GM12865 (cell line): Measurements from ENCODE around the gene TFR2.

Experiments
- DNase-seq: peaks from one replicate; pipeline ENCODE4 v3.0.0; 2010; ENCODE audit warnings: low read depth
- H3K4me3 ChIP-seq: 2 replicates; pipeline ENCODE4 v1.5.1; 2011; ENCODE audit warnings: mild to moderate bottlenecking, low read depth, low read length, control low read depth
- TF ChIP-seq, protein P1 (sequence below): IDR thresholded peaks from 2 replicates; pipeline ENCODE4 v1.5.1; 2011; ENCODE audit warnings: low read length, control low read depth, low read depth, inconsistent platforms; ENCODE audit not compliant: insufficient read depth; ENCODE audit errors: missing control alignments

Gene TFR2

DNA sequence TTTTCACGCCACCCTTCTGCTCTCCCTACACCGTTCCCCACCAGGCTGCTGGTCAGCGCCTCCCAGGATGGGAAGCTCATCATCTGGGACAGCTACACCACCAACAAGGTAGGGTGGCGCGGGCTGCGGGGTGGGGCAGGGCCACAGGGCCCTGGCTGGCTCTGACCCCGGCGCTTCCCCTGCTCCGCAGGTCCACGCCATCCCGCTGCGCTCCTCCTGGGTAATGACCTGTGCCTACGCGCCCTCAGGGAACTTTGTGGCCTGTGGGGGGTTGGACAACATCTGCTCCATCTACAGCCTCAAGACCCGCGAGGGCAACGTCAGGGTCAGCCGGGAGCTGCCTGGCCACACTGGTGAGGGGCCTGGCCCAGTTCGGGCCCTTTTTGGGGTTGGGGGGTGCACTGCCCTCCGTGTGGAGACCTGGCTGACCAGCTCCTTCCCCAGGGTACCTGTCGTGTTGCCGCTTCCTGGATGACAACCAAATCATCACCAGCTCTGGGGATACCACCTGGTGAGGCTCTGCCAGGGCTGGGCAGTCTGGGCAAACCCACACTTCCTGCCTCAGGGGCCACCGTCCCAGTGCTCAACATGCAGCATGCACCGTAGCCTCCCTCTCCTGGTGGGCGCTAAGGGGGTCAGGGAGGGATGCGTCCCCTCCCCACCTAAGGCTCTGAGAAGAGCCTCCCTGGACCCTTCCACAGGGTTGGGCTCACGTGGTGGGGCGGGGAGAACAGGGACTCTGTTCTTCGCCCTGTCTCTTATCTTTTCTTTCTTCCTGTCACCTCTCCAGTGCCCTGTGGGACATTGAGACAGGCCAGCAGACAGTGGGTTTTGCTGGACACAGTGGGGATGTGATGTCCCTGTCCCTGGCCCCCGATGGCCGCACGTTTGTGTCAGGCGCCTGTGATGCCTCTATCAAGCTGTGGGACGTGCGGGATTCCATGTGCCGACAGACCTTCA is 36.2 kb upstream of the TFR2 start:
- DNase-seq: no peak
- TF ChIP-seq, protein P1, sequence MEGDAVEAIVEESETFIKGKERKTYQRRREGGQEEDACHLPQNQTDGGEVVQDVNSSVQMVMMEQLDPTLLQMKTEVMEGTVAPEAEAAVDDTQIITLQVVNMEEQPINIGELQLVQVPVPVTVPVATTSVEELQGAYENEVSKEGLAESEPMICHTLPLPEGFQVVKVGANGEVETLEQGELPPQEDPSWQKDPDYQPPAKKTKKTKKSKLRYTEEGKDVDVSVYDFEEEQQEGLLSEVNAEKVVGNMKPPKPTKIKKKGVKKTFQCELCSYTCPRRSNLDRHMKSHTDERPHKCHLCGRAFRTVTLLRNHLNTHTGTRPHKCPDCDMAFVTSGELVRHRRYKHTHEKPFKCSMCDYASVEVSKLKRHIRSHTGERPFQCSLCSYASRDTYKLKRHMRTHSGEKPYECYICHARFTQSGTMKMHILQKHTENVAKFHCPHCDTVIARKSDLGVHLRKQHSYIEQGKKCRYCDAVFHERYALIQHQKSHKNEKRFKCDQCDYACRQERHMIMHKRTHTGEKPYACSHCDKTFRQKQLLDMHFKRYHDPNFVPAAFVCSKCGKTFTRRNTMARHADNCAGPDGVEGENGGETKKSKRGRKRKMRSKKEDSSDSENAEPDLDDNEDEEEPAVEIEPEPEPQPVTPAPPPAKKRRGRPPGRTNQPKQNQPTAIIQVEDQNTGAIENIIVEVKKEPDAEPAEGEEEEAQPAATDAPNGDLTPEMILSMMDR: no peak
- H3K4me3 ChIP-seq: no peak overlapping the region

- peak overlapping the region; percentile 68 for H3K4me3 ChIP-seq
- no peak for DNase-seq
- TF ChIP-seq, protein P1: no peak
Measured at GRCh38 chr7:100676501-100677306, 35.4 kb upstream of the TFR2 start.

- H3K4me3 ChIP-seq: peak overlapping the region; percentile 68
- TF ChIP-seq, protein P1: no peak
- peak; percentile 91 for DNase-seq
Measured at GRCh38 chr7:100675581-100676350, 34.4 kb upstream of the TFR2 start.

- H3K4me3 ChIP-seq: peak overlapping the region; percentile 68
- no peak for DNase-seq
- TF ChIP-seq, protein P1: no peak
Measured at GRCh38 chr7:100675105-100675451, 33.7 kb upstream of the TFR2 start.

GRCh38 chr7:100674411-100675104 is 33.2 kb upstream of the TFR2 start:
- TF ChIP-seq, protein P1: no peak
- peak overlapping the region; percentile 68 for H3K4me3 ChIP-seq
- DNase-seq: no peak

GRCh38 chr7:100673942-100674410 is 32.6 kb upstream of the TFR2 start:
- TF ChIP-seq, protein P1: no peak
- H3K4me3 ChIP-seq: peak overlapping the region; percentile 68
- DNase-seq: peak; percentile 54
